ENCODE results near the gene LAMA5. TPM values are rescaled to one million over a fixed set of nuclear protein-coding genes. Genes with fewer than 3 reads are reported as not detected.

The LAMA5 gene
- total and polyA plus RNA-seq, 4 donors = 116 to 315 (median 244) TPM

GRCh38 chr20:62400021-62400420 lies 32.9 kb upstream of the LAMA5 start:
- ATAC-seq (ENCODE audit: insufficient read depth, low FRiP score) (no peak), DNase-seq (no peak)
- Histone ChIP-seq H3K36me3 (ENCODE audit: control insufficient read depth in 4 of 4, insufficient read depth in 4 of 4, low read length in 4 of 4) (peaks cover 0 to 16% (median 11%) of the 10 kb centered on the region in 4 donors), H3K4me3 (no peak overlapping the region), H3K27ac (ENCODE audit: low read depth in 1 of 2, low read length in 1 of 2) (no peak overlapping the region), H3K27me3 (ENCODE audit: control insufficient read depth in 3 of 3, insufficient read depth in 3 of 3, low read length in 2 of 3) (no peaks in the 10 kb centered on the region), H3K9me3 (ENCODE audit: control insufficient read depth in 4 of 4, insufficient read depth in 3 of 4, low read length in 3 of 4) (no peaks in the 10 kb centered on the region), H3K9ac (ENCODE audit: insufficient read depth in 1 of 2, low read length in 2 of 2) (no peak overlapping the region), H3K4me1 (ENCODE audit: control insufficient read depth in 5 of 5, insufficient read depth in 5 of 5, low read length in 5 of 5) (peaks cover 0 to 8% (median 0%) of the 10 kb centered on the region in 5 donors)
- no peak for TF ChIP-seq CTCF (IDR thresholded peaks at IDR 0.05; ENCODE audit: control extremely low read depth, extremely low read depth)
- WGBS, 2 donors = 87 to 88% methylated on average over 7 of the region's 7 CpGs

- Histone ChIP-seq H3K9ac (ENCODE audit: insufficient read depth in 1 of 2, low read length in 2 of 2) (no peak overlapping the region), H3K4me1 (ENCODE audit: control insufficient read depth in 5 of 5, insufficient read depth in 5 of 5, low read length in 5 of 5) (peaks cover 0 to 6% (median 0%) of the 10 kb centered on the region in 5 donors), H3K27me3 (ENCODE audit: control insufficient read depth in 3 of 3, insufficient read depth in 3 of 3, low read length in 2 of 3) (no peaks in the 10 kb centered on the region), H3K27ac (ENCODE audit: low read depth in 1 of 2, low read length in 1 of 2) (no peak overlapping the region), H3K36me3 (ENCODE audit: control insufficient read depth in 4 of 4, insufficient read depth in 4 of 4, low read length in 4 of 4) (peaks cover 0 to 30% (median 19%) of the 10 kb centered on the region in 4 donors), H3K4me3 (no peak overlapping the region), H3K9me3 (ENCODE audit: control insufficient read depth in 4 of 4, insufficient read depth in 3 of 4, low read length in 3 of 4) (no peaks in the 10 kb centered on the region)
- no peak for TF ChIP-seq CTCF (IDR thresholded peaks at IDR 0.05; ENCODE audit: control extremely low read depth, extremely low read depth)
- DNase-seq = no peak
- ATAC-seq (ENCODE audit: insufficient read depth, low FRiP score) = no peak
- WGBS, 2 donors = 92 to 95% methylated on average over 19 of the region's 19 CpGs
Measured at GRCh38 chr20:62398120-62398821, 31.2 kb upstream of the LAMA5 start.

- WGBS, 2 donors = 91 to 93% methylated on average over 35 of the region's 35 CpGs
- H3K9ac ChIP-seq (ENCODE audit: insufficient read depth in 1 of 2, low read length in 2 of 2) = no peak overlapping the region
- H3K4me3 ChIP-seq = no peak overlapping the region
- H3K4me1 ChIP-seq (ENCODE audit: control insufficient read depth in 5 of 5, insufficient read depth in 5 of 5, low read length in 5 of 5) = no peaks in the 10 kb centered on the region
- no peaks in the 10 kb centered on the region for H3K9me3 ChIP-seq (ENCODE audit: control insufficient read depth in 4 of 4, insufficient read depth in 3 of 4, low read length in 3 of 4)
- DNase-seq = no peak
- H3K27ac ChIP-seq (ENCODE audit: low read depth in 1 of 2, low read length in 1 of 2) = no peak overlapping the region
- peaks cover 0 to 38% (median 22%) of the 10 kb centered on the region in 4 donors for H3K36me3 ChIP-seq (ENCODE audit: control insufficient read depth in 4 of 4, insufficient read depth in 4 of 4, low read length in 4 of 4)
- no peaks in the 10 kb centered on the region for H3K27me3 ChIP-seq (ENCODE audit: control insufficient read depth in 3 of 3, insufficient read depth in 3 of 3, low read length in 2 of 3)
- no peak for ATAC-seq (ENCODE audit: insufficient read depth, low FRiP score)
- TF ChIP-seq CTCF (IDR thresholded peaks at IDR 0.05; ENCODE audit: control extremely low read depth, extremely low read depth) = no peak
Measured at GRCh38 chr20:62396367-62397239, 29.5 kb upstream of the LAMA5 start.
